GM18505 (cell line): ENCODE data around the gene NDUFS6.
"Not testable (repeated sequence)": the region's sequence is repeated elsewhere in the genome, so short reads cannot be mapped to it uniquely, and the experiment has no call there.

Experiments used
- ATAC-seq: cut with Tn5 transposase; IDR thresholded peaks from one replicate; pipeline ENCODE4 v1.9.1; 2021; ENCODE audit not compliant: unreplicated experiment
- POLR2A ChIP-seq: IDR thresholded peaks from 4 replicates; pipeline ENCODE4 v1.6.1; 2011; ENCODE audit warnings: borderline replicate concordance; ENCODE audit not compliant: insufficient read depth, insufficient read length; ENCODE audit errors: extremely low read depth

Gene NDUFS6

GRCh38 chr5:1782385-1783215, 18.6 kb upstream of the NDUFS6 start:
- no peak for TF ChIP-seq POLR2A
- ATAC-seq = no peak

DNA sequence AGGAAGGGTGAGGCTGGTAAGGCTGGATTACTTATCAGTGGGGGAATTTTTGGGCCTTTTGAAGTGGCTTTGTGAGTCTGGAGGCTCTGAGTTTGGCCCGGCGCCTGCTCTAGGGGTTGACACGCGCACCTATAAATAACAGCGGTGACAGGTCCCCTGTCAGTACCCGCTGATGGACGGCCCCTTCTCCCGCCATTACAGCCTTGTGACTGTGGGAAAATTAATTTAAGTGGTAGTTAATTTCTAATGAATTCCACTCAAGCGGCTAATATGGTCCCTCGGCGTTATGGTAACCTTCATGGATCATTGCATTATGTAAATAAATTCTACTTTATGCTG, 18.0 kb upstream of the NDUFS6 start:
- ATAC-seq = peak; percentile 86
- TF ChIP-seq POLR2A = no peak

GRCh38 chr5:1784197-1785050, 16.8 kb upstream of the NDUFS6 start:
- no peak for TF ChIP-seq POLR2A
- no peak for ATAC-seq

GRCh38 chr5:1785062-1785461, 16.1 kb upstream of the NDUFS6 start:
- TF ChIP-seq POLR2A = no peak
- no peak for ATAC-seq

- TF ChIP-seq POLR2A = no peak
- no peak for ATAC-seq
These were observed 15.2 kb upstream of the NDUFS6 start for GRCh38 chr5:1785984-1786383.

DNA sequence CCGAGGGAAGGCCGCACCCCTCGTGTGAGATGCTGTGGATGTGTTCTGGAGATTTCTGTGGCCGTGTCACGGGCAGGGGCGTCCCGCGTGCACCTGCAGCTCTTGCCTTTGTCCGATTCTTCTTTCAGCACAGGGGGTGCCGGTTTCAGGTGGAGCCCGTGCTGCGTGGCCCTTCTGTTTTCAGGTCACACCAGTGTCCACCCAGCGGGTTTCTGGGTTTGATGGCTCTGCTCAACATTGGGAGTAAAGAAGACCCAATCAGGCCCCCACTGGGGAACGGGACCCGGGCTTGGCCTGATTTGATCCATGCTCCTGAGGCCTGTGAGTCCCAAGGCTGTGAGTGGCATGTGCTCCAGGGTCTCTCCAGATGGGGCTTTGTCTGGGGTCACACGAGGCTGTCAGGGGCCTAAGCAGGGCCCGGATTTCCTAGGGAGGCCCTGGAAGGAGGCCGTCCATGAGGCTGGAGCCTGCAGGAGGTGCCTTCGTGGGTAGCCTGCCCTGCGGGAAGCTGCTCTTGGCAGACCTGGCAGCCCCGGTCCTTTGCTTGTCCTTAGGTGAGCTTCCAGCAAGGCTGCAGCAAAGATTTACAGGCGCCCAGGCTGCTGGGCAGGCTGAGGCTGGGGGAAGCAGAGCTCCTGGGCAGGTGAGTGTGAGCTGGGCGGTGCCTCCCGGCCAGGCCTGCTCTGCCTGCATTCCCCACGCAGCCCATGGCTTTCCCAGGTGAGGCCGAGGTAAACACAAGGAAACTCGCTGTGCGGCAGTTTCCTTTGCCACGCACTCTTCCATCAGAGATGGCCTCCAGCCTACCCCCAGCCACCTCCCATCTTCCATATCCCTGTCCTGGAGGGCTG, 14.4 kb upstream of the NDUFS6 start:
- ATAC-seq = no peak
- no peak for TF ChIP-seq POLR2A

DNA sequence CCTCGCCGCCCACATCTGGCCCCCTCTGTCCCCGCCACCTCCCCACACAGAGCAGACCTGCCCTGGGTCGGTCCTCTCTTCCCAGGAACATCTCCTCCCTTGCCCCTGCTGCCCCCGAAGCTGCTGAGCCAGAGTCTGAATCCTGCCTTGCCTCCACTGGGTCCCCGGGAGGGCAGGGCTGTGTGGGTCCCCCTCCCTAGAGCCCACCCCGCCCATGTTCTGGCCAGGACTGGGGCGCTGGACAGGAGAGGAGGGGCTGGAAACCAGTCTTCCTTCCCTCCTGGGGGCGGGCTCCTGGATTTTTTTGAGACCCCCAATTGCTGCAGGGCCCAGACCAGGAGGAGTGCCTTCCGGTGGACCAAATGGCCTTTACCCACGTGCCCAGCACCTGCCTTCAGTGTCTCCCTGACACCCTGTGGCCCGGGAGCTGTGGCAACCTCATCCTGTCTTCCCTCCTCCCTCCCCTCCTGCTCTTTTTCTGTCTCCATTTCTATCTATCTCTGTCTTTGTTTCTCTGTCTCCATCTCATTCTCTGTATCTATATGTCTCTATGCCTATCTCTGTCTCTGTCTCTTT, 13.6 kb upstream of the NDUFS6 start:
- TF ChIP-seq POLR2A = no peak
- no peak for ATAC-seq

GRCh38 chr5:1788200-1788599, 13.0 kb upstream of the NDUFS6 start:
- no peak for TF ChIP-seq POLR2A
- no peak for ATAC-seq

DNA sequence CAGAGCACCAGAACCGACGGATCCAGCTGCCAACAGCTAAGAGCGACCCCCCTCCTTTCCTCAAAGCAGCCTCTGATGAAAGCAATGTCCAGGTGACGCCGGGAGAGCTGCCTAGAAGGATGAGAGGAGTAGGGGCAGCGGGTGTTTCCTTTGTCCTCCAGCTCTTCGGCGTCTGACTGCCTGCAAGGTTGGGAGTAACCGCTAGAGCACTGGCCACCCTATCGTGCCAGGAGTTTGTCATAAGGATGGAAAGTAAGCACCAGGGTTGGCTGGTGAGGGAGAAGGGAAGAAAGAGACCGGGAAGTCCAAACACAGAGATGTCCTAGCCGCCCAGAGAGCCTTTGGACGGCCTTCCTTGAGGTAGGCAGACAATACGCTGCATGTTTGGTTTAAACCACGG, 12.4 kb upstream of the NDUFS6 start:
- TF ChIP-seq POLR2A = no peak
- no peak for ATAC-seq

DNA sequence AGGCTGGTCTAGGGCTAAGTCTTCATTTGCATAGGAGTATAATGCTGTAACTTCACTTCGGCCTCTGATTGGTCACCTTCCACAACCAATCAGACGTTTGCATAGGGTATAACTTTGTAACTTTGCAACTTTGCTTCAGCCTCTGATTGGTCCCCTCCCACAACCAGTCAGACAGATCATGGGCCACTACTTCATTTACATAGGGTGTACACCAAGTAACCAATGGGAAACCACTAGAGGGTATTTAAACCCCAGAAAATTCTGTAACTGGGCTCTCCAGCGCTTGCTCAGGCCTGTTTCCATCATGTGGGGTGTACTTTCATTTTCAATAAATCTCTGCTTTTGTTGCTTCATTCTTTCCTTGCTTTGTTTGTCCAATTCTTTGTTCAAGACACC, 11.8 kb upstream of the NDUFS6 start:
- ATAC-seq = not testable (repeated sequence)

DNA sequence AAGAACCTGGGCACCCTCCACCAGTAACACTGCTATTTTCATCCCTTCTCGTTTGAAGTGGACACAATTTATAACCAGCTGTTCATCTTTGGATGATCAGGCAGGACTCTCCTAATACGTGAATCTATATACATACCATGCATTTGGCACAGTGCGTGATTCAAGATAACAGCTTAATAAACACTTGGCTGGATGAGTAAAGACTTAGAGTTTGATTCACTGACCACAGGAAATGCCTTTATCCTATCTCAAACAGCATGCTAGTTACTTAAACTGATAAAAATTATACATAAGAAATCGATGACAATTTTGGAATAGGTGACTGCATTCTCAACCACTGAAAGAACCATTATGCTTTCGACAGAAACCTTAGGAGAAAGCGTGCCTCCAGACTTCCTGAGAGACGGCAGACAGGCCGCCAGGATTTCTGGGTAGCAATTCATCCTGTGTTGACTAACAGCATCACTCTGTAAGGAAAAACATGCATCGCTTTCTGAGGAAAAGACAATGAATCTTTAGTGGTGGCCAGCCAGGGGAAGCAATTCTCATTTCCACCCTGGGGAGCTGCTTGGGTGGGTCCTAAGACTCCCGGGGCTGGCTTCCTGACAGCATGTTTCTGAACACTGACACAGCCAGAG, 11.3 kb upstream of the NDUFS6 start:
- no peak for ATAC-seq
- no peak for TF ChIP-seq POLR2A

- no peak for TF ChIP-seq POLR2A
- no peak for ATAC-seq
These were observed 10.0 kb upstream of the NDUFS6 start for GRCh38 chr5:1791176-1791575.

GRCh38 chr5:1792842-1793266, 8.4 kb upstream of the NDUFS6 start:
- ATAC-seq = peak; percentile 98
- no peak for TF ChIP-seq POLR2A

- no peak for ATAC-seq
- TF ChIP-seq POLR2A = no peak
These were observed 7.9 kb upstream of the NDUFS6 start for GRCh38 chr5:1793301-1793740.
